ENCODE results near the gene HMCN1. TPM values are rescaled to one million over a fixed set of nuclear protein-coding genes. Genes with fewer than 3 reads are reported as not detected.

Gene HMCN1
- polyA plus RNA-seq, 3 donors from 2014 or later, result 0.33 to 0.38 TPM; not detected in 1

GRCh38 chr1:186235696-186236095 lies 501.5 kb downstream of the HMCN1 start:
- H3K4me3 Mint-ChIP-seq, result no peak overlapping the region

GRCh38 chr1:186236921-186237320 lies 502.7 kb downstream of the HMCN1 start:
- Mint-ChIP-seq H3K27ac (no peak overlapping the region), H3K4me1 (no peaks in the 10 kb centered on the region), H3K4me3 (no peak overlapping the region), H3K36me3 (no peaks in the 10 kb centered on the region), H3K9me3 (peaks cover 0 to 4% (median 0%) of the 10 kb centered on the region in 6 donors), H3K27me3 (ENCODE audit: low read depth in 3 of 3) (peaks cover 0 to 2% (median 1%) of the 10 kb centered on the region in 3 donors)
- no peak for DNase-seq

More at GRCh38 chr1:186235696-186236095, 501.5 kb downstream of the HMCN1 start:
- H3K9me3 Mint-ChIP-seq, result peaks cover 0 to 4% (median 0%) of the 10 kb centered on the region in 6 donors
- H3K27ac Mint-ChIP-seq, result no peak overlapping the region
- DNase-seq, result no peak
- H3K4me1 Mint-ChIP-seq, result no peaks in the 10 kb centered on the region
- peaks cover 1 to 4% (median 2%) of the 10 kb centered on the region in 3 donors for H3K27me3 Mint-ChIP-seq (ENCODE audit: low read depth in 3 of 3)
- no peaks in the 10 kb centered on the region for H3K36me3 Mint-ChIP-seq

- Mint-ChIP-seq H3K9me3 (peaks cover 0 to 4% (median 0%) of the 10 kb centered on the region in 6 donors), H3K36me3 (no peaks in the 10 kb centered on the region), H3K27me3 (ENCODE audit: low read depth in 3 of 3) (peaks cover 0 to 2% (median 1%) of the 10 kb centered on the region in 3 donors), H3K4me1 (no peaks in the 10 kb centered on the region), H3K27ac (no peak overlapping the region), H3K4me3 (no peak overlapping the region)
- DNase-seq, result no peak
These were observed 505.0 kb downstream of the HMCN1 start for GRCh38 chr1:186239171-186239570.

GRCh38 chr1:186240436-186240835 lies 506.2 kb downstream of the HMCN1 start:
- Mint-ChIP-seq H3K4me3 (no peak overlapping the region), H3K27me3 (ENCODE audit: low read depth in 3 of 3) (peaks cover 0 to 4% (median 1%) of the 10 kb centered on the region in 3 donors), H3K4me1 (no peaks in the 10 kb centered on the region), H3K36me3 (no peaks in the 10 kb centered on the region), H3K27ac (no peak overlapping the region), H3K9me3 (peaks cover 0 to 4% (median 0%) of the 10 kb centered on the region in 6 donors)
- no peak for DNase-seq

All from immature natural killer cell (primary cell).